AG20443 (cell line): ENCODE measurements around the gene TRIM32.
A peak's percentile ranks its signal among the peaks of the same experiment; 100 is the strongest.

Experiments
- DNase-seq: peaks from one replicate; pipeline ENCODE4 v3.0.0; 2012; ENCODE audit warnings: low spot score, mixed read lengths

Gene TRIM32

DNA sequence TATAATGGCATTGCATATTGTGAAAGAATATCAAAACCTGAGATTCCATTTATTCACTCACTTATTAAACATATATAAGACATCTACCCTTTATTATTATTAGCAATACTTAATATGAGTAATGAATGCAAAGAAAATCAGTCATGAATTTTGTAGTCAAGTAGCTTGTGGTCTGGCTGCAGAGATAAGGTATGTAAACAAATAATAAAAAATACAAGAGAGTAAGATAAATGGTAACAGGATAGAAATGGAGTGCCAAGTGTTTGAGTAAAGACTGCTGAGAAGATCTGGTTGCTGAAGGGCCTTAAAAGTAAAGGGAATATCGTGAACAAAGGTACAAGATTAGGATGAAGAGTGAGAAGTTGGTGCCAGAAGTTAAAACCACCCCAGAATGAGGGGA, 18.4 kb downstream of the TRIM32 start:
- no peak for DNase-seq

DNA sequence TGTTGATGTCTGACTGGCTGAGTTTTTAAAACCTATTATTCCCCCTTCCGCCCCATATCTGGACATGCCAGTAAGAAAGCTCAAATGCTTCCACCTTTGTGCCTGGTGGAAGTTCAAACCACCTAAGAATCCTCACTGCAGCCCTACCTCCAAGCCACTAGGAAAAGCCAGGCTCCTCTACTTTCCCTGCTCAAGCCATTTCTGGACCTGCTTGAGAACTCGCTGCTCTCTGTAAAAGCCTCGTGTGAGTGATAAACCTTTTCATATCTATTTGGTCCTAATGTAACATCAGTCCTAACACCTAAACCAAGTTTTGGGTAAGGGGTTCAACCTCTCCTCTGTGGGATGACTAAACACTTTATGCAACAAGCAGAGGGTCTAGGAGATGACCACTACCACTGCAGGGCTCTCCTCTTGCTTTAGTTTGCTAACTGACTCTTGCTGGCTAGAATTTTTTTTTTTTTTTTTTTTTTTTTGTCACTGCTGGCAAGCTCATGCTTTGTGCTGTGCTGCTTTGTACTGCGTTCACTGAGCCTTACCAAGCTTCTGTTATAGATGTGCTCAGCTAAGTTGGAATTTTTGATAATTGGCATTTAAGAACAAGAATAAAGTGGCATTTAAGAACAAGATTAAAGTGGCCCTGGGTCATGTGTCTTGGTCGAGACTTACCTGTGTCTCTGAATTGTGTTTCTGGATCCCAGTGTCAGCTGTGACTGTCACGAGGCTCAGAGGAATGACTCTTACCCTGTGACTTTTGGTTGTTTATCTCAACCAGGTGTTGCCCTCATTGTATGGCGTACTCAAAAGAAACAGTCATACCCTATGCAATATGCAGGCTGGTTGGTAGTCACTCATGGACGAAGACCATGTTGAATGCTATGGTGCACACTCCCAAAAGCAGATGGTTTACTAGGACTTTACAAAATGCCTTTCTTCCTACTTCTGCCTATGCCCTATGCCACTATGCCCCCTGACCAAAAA, 19.5 kb downstream of the TRIM32 start:
- DNase-seq, result no peak

GRCh38 chr9:116712781-116713180, 25.7 kb downstream of the TRIM32 start:
- no peak for DNase-seq

GRCh38 chr9:116713271-116713670, 26.2 kb downstream of the TRIM32 start:
- DNase-seq, result no peak

DNA sequence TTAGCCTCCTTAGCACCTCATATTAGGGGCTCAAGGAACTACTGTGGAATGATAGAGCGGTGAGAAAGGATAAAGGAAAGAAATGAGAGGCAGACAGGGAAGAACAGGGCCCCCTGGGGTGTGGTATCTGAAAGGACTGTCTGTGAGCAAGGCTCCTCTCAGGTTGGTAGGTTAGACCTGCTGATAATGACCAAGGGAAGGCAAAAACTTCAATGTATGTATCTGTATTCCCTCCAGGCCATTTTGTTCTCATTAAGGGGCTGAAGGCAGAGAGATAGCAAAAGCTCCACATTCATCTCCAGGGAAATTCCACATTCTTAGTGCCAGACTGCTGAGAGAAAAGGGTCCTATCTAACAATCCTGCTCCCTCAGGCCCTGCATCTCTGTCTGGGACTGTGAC, 28.6 kb downstream of the TRIM32 start:
- no peak for DNase-seq

DNA sequence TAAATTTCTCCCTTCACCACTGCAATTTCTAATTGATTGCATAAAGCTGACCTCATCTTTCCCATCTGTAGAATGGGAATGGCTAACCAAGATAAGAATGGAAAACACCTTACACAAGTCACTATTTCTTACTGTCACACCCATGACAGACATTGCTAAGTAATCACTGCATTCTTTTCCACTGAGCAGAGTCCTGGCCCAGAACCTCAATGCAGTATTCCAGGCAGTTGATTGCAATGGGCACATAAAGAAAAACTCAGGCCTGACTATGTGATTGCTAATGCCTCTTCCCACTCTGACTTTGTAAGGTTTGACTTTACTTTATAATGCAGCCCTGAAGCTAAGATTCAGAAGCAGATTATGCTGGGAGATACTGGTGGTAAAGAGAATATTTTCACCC, 29.3 kb downstream of the TRIM32 start:
- peak; percentile 22 for DNase-seq

GRCh38 chr9:116717150-116717549, 30.0 kb downstream of the TRIM32 start:
- peak; percentile 44 for DNase-seq

DNA sequence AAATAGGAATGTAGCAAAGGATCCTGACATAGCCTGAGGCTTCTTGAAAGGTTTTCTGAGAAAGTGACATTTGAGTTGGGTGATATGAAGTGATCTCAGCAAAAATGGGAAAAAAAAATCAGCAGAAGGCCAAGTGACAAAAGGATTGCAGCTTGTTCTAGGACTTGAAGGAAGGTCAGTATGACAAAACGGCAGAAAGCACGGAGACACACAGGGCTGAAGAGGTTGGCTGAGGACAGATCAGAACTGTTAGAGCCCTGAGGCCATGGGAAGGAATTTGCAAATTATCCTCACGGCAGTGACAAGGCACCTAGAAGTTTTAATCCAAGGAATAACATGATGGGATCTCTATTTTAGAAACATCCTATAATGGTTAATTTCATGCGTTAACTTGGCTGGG, 31.0 kb downstream of the TRIM32 start:
- no peak for DNase-seq

- DNase-seq, result no peak
These were observed 33.0 kb downstream of the TRIM32 start for GRCh38 chr9:116720111-116720510.

DNA sequence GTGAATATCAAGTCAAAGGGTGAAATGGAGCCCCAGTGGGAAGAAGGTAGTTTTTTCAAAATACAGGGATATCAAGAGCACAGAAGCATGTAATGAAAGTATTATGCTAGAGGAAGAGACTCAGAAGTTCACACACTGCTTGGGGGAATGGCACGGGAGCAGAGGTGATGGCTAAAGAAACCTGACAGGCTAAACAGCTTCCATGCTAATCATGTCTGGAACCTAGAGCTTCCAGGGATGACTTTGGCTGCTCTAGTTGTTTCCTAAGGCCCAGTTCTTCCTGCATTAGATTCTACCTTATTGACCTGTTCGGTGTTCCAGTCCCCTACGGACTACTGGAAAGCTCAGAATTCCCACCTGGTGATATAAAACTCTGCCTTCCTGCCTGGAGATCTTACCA, 34.3 kb downstream of the TRIM32 start:
- DNase-seq, result no peak

GRCh38 chr9:116721944-116722343, 34.8 kb downstream of the TRIM32 start:
- DNase-seq, result no peak

DNA sequence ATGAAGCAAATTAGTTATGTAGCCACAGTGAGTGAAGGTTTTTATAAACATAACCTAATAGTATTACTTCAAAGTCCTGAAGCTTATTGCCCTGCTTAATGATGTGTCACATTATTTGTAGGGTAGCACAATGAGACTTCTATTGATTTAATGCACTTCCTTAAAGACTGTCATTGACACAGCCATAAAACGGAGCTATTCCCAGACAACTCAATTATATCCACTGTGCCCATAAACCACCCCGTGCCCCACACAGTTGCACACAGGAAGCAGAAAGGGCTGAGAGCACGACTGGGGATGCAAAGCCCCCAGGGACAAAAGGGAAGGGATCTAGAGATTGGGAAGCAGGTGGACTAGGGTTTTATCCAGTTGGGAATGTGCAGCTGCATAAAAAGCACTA, 37.0 kb downstream of the TRIM32 start:
- DNase-seq, result no peak

DNA sequence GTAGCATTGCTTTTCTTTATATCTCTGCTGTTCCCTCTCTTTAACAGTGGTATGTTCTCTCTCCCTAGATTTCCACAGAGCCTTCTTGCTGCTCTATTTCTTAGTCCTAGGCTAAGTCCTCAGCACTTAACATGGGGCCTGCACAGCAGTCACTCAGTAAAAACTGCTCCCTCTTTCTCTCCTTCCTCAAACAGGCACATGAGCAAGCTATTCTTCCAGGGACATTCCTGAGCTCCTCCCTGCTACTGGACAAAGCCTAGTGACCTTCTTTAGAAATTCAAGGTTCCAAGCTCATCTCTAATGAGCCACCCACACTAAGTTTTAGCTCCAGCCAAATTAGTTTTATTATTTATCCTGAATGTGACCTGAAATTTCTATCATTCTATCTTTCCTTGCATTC, 39.5 kb downstream of the TRIM32 start:
- DNase-seq, result no peak

DNA sequence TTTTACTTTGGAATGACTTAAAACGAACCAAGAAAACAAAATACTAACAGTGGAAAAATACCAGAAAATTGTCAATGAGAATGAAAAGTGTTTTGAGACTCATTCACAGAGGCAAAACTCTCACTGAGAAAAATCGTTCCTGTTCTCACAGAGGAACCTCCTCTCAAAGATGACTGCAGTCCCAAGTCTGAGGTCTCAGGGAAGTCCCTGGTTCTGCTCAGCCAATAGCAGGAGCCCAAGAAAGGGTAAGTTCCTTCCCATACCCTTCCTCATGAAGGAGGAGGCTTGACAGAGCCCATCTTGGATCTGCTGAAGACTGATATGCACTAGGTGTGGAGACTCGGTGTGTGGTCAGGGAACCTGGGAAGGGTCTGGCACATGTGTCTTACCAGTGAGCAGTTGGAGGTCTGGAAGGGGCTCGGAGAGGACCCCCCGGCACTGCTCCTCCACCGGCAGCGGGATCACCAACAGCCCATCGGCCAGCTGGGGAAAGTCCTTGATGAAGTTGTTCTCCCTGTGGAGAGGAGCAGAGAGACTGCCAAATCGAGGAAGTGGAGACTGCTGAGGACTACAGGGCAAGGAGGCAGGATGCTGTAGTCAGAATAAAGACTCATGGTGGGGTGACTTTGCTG, 46.0 kb downstream of the TRIM32 start:
- DNase-seq, result no peak

- no peak for DNase-seq
These were observed 49.5 kb downstream of the TRIM32 start for GRCh38 chr9:116736399-116737151.

DNA sequence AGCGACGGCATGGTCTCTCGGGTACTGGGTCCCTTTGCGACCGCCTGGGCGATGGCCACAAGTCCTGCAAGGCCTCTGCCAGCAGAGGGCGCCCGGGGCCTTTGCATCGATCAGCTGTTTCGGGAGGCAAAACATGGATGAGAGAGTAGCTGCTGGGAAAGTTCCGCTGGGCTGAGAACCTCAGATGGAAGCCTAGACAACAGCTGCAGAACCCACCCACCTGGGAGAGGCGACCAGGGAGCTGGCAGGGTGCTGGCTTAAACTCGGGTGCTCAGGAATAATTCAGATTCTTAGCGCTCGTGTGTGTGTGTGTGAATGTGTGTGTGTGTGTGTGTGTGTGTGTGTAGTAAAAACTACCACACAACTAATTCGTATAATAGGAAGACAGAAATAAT, 50.0 kb downstream of the TRIM32 start:
- peak; percentile 95 for DNase-seq

GRCh38 chr9:116741086-116741740, 54.1 kb downstream of the TRIM32 start:
- DNase-seq, result no peak

DNA sequence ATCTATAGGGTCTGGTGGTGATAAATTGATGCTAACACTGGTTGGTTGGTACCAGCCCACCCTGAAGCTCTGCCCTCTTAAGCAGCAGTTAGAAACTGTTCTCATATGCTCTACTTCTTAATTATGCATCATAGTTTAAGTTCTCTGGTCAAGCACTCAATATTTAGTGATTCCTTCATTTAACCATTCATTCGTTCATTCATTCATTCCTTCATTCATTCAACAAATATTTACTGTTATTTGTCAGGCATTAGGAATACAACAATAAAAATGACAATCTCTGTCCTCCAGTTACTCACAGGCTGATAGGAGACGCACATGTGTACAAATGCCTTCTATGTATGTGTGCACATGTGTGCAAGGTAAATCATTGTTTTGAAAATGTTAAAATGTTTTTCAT, 54.6 kb downstream of the TRIM32 start:
- no peak for DNase-seq

GRCh38 chr9:116749176-116749575, 62.1 kb downstream of the TRIM32 start:
- no peak for DNase-seq

DNA sequence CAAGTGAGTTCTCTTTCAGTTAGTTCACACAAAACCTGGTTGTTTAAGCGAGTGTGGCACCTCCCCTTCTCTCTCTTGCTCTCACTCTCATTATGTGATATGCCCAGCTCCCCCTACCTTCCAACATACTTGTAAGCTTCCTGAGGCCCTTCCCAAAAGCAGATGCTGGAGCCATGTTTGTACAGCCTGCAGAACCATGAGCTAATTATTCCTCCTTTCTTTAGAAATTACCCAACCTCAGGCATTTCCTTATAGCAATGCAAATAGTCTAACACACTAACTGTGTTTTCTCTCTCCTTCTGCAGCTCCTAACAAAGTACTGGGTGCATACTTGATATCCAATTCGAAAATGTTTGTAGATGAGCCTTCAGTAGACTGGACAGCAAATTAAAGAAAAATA, 62.7 kb downstream of the TRIM32 start:
- no peak for DNase-seq

DNA sequence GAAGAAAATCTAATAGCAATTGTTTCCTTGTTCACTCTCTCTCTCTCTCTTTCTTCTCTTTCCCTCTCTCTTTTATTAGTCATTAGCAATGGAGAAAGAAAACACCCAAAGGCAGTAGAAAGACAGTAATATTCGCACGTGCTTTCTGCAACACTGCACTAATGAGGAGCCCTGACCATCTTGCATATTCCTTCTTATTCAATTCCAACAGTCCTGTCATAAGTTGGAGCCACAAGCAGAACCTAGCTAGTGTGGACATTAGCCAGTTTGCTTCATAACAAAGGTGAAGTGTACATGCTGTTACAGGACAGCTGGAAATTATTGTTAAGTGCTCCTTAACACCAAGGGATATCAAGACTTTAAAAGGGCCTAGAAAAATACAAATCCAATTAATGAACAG, 63.4 kb downstream of the TRIM32 start:
- no peak for DNase-seq
